ENCODE measurements around the gene LIPE. TPM values are rescaled to one million over a fixed set of nuclear protein-coding genes. Genes with fewer than 3 reads are reported as not detected.

LIPE gene
- total RNA-seq, 1 experiment from 2014 or later, result 10.2 TPM

DNA sequence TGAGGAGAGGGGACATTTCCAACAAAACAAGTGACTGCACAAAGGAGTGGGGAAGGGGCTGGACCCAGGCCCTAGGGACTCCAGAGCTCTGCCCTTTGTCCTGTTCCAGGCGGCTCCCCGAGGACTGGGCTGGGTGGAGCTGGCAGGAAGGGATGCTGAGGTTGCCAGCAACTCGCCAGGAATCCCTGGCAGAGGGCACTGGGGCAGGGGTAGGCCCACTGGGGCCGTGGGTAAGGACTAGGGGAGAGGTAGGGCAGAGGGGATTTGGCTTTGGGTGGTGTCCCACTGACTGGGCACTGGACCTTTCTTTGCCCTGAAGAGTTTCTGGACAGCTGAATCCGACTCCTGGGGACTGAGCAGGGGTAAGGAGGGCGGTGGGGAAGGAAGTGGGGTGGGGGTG is 7.9 kb downstream of the LIPE start (continued):
- no peak for TF ChIP-seq MYBL2 (CRISPR knock-in tag; IDR thresholded peaks at IDR 0.05)

DNA sequence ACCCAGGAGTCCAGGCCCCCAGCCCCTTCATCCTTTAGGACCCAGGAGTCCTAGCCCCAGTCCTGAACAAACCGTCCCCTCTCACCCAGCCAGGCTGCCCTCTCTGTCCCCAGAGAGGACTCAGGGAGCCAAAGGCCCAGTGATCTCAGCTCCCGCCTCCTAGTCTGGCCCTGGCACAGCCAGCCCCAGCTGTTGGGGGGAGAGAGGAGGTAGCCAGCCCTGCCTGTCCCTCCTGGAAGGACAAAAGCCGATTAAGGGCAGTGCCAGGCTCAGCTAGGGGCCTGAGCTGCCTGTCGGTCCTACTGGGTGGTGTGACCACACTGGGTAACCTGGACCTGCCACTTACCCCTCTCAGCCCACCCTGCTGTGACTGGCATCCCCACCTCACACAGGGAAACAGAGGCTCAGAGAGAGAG is 14.5 kb downstream of the LIPE start:
- ATAC-seq (no peak), DNase-seq (ENCODE audit: low spot score) (no peak)
- Mint-ChIP-seq H3K27ac (no peak overlapping the region), H3K4me1 (peaks cover 15% of the 10 kb centered on the region), H3K4me3 (no peak overlapping the region), H3K9me3 (no peaks in the 10 kb centered on the region), H3K27me3 (ENCODE audit: low read depth) (peaks cover 88% of the 10 kb centered on the region), H3K36me3 (0 out of 2 replicates have a peak, but pooled peaks cover 6% of the 10 kb centered on the region)
- POLR2A ChIA-PET, result interaction anchor here (1.6 kb wide), 1 partner anchor 11 kb away, joined by 7 read pairs; no protein-coding TSS in a partner anchor
- CTCF ChIA-PET, result interaction anchor here (0.9 to 3.3 kb wide), 7 partner anchors 11 to 149 kb away, joined by 3 to 16 read pairs (median 7); no protein-coding TSS in a partner anchor
- TF ChIP-seq, protein P1, sequence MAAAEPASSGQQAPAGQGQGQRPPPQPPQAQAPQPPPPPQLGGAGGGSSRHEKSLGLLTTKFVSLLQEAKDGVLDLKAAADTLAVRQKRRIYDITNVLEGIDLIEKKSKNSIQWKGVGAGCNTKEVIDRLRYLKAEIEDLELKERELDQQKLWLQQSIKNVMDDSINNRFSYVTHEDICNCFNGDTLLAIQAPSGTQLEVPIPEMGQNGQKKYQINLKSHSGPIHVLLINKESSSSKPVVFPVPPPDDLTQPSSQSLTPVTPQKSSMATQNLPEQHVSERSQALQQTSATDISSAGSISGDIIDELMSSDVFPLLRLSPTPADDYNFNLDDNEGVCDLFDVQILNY (CRISPR knock-in tag; IDR thresholded peaks at IDR 0.05), result no peak
- TF ChIP-seq ESRRA (CRISPR knock-in tag; IDR thresholded peaks at IDR 0.05; ENCODE audit: borderline replicate concordance), result no peak
- TF ChIP-seq, protein P2, sequence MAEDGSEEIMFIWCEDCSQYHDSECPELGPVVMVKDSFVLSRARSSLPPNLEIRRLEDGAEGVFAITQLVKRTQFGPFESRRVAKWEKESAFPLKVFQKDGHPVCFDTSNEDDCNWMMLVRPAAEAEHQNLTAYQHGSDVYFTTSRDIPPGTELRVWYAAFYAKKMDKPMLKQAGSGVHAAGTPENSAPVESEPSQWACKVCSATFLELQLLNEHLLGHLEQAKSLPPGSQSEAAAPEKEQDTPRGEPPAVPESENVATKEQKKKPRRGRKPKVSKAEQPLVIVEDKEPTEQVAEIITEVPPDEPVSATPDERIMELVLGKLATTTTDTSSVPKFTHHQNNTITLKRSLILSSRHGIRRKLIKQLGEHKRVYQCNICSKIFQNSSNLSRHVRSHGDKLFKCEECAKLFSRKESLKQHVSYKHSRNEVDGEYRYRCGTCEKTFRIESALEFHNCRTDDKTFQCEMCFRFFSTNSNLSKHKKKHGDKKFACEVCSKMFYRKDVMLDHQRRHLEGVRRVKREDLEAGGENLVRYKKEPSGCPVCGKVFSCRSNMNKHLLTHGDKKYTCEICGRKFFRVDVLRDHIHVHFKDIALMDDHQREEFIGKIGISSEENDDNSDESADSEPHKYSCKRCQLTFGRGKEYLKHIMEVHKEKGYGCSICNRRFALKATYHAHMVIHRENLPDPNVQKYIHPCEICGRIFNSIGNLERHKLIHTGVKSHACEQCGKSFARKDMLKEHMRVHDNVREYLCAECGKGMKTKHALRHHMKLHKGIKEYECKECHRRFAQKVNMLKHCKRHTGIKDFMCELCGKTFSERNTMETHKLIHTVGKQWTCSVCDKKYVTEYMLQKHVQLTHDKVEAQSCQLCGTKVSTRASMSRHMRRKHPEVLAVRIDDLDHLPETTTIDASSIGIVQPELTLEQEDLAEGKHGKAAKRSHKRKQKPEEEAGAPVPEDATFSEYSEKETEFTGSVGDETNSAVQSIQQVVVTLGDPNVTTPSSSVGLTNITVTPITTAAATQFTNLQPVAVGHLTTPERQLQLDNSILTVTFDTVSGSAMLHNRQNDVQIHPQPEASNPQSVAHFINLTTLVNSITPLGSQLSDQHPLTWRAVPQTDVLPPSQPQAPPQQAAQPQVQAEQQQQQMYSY (CRISPR knock-in tag; IDR thresholded peaks at IDR 0.05), result no peak
- TF ChIP-seq ZBTB21 (CRISPR knock-in tag; IDR thresholded peaks at IDR 0.05; ENCODE audit: borderline replicate concordance), result no peak
- TF ChIP-seq FOXK1 (CRISPR knock-in tag; IDR thresholded peaks at IDR 0.05), result no peak
- no peak for TF ChIP-seq NR2C2 (CRISPR knock-in tag; IDR thresholded peaks at IDR 0.05)
- no peak for TF ChIP-seq ATF1 (CRISPR knock-in tag; IDR thresholded peaks at IDR 0.05)
- TF ChIP-seq ZNF138 (CRISPR knock-in tag; conservative IDR thresholded peaks at IDR 0.05), result no peak
- no peak for TF ChIP-seq RELA (CRISPR knock-in tag; IDR thresholded peaks at IDR 0.05; ENCODE audit: borderline replicate concordance)
- TF ChIP-seq, protein P3, sequence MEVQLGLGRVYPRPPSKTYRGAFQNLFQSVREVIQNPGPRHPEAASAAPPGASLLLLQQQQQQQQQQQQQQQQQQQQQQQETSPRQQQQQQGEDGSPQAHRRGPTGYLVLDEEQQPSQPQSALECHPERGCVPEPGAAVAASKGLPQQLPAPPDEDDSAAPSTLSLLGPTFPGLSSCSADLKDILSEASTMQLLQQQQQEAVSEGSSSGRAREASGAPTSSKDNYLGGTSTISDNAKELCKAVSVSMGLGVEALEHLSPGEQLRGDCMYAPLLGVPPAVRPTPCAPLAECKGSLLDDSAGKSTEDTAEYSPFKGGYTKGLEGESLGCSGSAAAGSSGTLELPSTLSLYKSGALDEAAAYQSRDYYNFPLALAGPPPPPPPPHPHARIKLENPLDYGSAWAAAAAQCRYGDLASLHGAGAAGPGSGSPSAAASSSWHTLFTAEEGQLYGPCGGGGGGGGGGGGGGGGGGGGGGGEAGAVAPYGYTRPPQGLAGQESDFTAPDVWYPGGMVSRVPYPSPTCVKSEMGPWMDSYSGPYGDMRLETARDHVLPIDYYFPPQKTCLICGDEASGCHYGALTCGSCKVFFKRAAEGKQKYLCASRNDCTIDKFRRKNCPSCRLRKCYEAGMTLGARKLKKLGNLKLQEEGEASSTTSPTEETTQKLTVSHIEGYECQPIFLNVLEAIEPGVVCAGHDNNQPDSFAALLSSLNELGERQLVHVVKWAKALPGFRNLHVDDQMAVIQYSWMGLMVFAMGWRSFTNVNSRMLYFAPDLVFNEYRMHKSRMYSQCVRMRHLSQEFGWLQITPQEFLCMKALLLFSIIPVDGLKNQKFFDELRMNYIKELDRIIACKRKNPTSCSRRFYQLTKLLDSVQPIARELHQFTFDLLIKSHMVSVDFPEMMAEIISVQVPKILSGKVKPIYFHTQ (CRISPR knock-in tag; IDR thresholded peaks at IDR 0.05), result no peak
- TF ChIP-seq, protein P4, sequence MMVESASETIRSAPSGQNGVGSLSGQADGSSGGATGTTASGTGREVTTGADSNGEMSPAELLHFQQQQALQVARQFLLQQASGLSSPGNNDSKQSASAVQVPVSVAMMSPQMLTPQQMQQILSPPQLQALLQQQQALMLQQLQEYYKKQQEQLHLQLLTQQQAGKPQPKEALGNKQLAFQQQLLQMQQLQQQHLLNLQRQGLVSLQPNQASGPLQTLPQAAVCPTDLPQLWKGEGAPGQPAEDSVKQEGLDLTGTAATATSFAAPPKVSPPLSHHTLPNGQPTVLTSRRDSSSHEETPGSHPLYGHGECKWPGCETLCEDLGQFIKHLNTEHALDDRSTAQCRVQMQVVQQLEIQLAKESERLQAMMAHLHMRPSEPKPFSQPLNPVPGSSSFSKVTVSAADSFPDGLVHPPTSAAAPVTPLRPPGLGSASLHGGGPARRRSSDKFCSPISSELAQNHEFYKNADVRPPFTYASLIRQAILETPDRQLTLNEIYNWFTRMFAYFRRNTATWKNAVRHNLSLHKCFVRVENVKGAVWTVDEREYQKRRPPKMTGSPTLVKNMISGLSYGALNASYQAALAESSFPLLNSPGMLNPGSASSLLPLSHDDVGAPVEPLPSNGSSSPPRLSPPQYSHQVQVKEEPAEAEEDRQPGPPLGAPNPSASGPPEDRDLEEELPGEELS (CRISPR knock-in tag; IDR thresholded peaks at IDR 0.05), result no peak
- no peak for TF ChIP-seq HMGA2 (CRISPR knock-in tag; IDR thresholded peaks at IDR 0.05)
- no peak for TF ChIP-seq ZNF121 (CRISPR knock-in tag; IDR thresholded peaks at IDR 0.05)
- TF ChIP-seq GTF2I (CRISPR knock-in tag; conservative IDR thresholded peaks at IDR 0.05), result no peak
- TF ChIP-seq, protein P5, sequence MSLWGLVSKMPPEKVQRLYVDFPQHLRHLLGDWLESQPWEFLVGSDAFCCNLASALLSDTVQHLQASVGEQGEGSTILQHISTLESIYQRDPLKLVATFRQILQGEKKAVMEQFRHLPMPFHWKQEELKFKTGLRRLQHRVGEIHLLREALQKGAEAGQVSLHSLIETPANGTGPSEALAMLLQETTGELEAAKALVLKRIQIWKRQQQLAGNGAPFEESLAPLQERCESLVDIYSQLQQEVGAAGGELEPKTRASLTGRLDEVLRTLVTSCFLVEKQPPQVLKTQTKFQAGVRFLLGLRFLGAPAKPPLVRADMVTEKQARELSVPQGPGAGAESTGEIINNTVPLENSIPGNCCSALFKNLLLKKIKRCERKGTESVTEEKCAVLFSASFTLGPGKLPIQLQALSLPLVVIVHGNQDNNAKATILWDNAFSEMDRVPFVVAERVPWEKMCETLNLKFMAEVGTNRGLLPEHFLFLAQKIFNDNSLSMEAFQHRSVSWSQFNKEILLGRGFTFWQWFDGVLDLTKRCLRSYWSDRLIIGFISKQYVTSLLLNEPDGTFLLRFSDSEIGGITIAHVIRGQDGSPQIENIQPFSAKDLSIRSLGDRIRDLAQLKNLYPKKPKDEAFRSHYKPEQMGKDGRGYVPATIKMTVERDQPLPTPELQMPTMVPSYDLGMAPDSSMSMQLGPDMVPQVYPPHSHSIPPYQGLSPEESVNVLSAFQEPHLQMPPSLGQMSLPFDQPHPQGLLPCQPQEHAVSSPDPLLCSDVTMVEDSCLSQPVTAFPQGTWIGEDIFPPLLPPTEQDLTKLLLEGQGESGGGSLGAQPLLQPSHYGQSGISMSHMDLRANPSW (CRISPR knock-in tag; conservative IDR thresholded peaks at IDR 0.05; ENCODE audit: low read depth), result no peak
- TF ChIP-seq CBFB (CRISPR knock-in tag; IDR thresholded peaks at IDR 0.05; ENCODE audit: low read depth), result no peak
- TF ChIP-seq, protein P6, sequence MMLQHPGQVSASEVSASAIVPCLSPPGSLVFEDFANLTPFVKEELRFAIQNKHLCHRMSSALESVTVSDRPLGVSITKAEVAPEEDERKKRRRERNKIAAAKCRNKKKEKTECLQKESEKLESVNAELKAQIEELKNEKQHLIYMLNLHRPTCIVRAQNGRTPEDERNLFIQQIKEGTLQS (CRISPR knock-in tag; conservative IDR thresholded peaks at IDR 0.05), result no peak
- no peak for TF ChIP-seq NFATC4 (CRISPR knock-in tag; IDR thresholded peaks at IDR 0.05)
- TF ChIP-seq, protein P7, sequence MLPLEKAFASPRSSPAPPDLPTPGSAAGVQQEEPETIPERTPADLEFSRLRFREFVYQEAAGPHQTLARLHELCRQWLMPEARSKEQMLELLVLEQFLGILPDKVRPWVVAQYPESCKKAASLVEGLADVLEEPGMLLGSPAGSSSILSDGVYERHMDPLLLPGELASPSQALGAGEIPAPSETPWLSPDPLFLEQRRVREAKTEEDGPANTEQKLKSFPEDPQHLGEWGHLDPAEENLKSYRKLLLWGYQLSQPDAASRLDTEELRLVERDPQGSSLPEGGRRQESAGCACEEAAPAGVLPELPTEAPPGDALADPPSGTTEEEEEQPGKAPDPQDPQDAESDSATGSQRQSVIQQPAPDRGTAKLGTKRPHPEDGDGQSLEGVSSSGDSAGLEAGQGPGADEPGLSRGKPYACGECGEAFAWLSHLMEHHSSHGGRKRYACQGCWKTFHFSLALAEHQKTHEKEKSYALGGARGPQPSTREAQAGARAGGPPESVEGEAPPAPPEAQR (CRISPR knock-in tag; IDR thresholded peaks at IDR 0.05), result no peak
